Activated CD4-positive, alpha-beta T cell treated with anti-CD3 and anti-CD28 coated beads, Interleukin-2, amount 50 U/mL, for 1 hour (primary cell): ENCODE results near the gene DCTN3.

ENCODE experiments used
- DNase-seq: peaks from one replicate; pipeline ENCODE4 v3.0.0-alpha.2; 2020

The DCTN3 gene

DNA sequence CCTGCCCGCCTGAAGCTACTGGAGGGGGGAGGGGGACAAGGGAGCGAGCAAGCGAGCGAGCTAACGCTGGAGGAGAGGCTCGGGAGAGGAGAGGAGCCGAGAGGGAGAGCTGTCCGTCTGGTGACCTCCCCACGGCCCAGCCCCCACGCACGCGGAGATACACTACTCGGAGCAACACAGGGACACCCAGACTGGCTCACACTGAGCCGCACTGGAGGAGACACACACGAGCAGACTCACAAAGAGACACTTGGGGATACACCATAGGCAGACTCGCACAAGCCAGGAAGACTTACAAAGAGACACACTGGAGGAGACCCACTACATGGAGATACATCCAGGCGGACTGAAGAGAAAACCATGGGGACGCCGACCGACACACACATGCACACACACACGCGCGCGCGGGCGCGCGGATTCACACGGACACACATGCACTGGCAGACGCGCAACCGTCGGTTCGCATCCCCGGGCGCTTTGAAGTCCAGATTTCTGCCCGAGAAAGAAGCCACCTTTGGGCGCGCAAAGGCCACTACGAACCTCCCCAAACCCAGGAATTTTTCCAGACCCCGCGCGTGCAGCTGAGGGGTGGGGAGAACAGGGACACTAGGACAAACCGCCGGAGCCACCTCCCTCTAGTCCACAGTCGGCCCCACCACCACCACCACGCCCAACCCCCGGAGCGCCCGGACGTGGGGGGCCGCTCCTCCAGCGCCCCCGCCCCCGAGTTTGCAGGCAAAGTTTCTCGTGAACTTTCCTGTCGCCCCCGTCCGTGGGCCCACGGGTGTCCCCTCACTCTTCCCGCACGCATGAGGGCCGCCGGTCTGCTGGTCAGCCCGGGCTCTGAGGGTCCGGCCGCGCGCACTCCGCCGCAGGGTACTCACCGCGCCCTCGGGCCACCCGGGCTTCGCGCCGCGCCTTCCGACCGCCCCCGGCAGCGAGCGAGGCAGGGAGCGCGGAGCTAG, 31.3 kb downstream of the DCTN3 start:
- no peak for DNase-seq

DNA sequence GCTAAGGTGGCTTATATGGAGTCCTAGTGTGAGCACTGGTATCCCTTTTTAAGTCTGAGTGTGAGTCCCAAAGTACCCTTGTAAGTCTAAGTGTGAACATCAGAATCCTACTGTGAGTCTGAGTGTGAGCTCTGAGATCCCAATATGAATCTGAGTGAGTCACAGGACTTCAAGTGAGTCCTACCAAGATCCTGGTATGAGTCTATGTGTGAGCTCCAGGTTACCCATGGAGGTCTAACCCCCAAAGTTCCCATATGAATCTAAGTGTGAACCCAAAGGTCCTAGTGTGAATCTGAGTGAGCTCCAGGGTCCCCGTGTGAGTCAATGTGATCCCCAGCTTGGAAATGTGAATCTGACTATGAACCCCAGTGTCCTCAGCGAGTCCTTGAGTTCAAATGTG, 33.0 kb downstream of the DCTN3 start:
- no peak for DNase-seq

DNA sequence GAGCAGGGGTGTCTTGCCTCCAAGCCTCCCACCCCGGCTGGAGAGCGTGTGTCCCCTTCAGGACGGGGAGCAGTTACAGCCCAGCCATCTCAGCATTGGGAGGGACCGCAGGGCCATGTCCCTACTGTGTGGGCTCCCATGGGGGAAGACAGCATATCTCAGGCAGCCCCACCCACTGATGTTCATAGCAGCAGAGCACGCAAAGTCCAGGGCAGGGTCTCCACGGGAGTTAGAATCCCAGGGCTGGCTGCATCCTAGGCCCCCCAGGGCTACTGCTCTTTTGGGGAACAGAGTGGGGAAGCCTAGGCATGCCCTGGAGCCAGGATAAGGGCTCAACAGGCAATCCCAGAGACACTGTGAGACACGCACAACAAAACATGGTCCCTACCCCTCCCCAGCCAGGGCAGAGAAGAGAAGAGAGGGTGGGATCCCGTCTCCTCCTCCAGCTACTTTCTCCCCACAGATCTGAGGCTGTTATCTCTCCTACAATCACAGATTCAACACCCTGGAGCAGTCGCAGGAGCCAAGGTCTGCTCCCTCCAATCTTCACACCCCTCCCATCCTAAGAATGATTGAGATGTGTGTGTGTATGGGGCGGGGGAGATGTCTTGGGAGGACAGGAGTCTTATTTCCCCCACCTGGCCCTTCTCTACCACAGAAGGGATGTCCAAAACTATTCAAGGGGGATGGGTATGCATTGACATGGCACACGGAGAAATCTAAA, 34.2 kb downstream of the DCTN3 start:
- no peak for DNase-seq

DNA sequence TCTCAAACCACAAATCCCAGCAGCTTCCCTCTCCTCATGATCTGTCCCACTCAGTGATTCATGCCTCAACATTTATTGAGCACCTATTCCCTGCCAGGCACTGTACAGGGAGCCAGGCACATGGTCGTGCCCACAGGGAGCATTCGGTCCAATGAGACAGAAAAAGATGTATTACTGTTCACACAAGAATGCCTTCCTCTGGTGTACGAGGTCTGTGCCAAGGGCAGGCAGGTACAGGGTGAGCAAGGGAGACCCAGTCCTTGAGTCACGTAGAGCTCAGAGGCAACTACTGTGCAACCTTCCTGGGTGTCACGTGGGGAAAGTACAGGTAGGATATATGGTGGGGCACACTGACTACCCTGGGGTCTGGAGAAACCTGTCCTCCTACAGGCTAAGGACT, 35.3 kb downstream of the DCTN3 start:
- DNase-seq, result no peak

DNA sequence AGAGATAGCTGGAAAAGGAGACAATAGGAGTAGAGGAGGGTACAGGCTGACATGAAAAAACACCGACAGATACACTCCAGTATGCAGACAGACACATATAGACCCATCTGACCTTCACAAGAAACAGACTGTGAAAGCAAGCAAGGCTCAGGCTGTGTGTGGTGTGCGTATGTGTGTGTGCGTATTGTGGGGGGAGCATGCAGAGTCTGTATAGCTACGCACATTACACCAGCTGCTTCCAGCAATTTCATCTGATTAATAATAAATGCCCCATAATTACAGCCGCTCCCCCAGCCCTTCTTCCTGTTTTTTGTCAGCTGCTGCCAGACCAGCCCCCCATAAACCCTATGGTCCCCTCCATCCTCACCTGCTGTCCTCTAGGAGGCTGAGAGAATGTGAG, 37.5 kb downstream of the DCTN3 start:
- no peak for DNase-seq

DNA sequence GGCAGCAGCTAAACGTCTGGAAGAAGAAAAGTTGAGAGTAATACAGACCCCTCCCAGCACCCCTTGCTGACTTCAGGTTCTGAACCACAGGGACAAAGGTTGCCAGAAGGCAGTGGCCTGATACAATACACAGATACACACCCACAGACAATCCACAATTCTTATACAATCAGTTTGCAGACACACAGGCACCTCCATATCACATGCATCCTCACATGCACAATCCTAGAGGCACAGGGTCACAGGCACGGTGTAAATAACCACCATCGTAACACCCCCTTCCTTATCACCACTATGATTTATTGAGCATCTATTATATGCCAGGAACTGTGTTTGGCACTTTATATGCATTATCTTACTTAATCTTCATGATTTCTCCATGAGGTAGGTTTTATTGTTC, 39.0 kb downstream of the DCTN3 start:
- DNase-seq, result no peak

DNA sequence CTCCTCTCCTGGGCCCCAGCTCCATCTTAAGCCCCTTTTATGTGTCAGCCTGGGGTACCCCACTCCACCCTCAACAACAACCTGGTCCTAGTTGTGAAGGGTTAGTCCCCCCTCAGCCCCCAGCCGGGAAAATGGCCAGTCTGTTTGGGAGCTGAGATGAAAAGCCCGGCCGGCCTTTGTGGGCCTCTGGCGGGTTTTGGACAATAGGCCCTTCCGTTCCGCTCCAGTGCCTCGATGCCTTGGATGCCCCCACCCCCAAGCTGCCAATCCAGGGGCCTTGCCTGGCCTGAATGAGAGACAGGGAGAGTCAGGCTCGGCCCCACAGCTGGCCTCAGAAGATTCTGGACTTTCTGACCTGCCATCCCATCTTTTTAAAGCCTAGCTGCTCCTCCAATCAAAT, 39.9 kb downstream of the DCTN3 start:
- no peak for DNase-seq

DNA sequence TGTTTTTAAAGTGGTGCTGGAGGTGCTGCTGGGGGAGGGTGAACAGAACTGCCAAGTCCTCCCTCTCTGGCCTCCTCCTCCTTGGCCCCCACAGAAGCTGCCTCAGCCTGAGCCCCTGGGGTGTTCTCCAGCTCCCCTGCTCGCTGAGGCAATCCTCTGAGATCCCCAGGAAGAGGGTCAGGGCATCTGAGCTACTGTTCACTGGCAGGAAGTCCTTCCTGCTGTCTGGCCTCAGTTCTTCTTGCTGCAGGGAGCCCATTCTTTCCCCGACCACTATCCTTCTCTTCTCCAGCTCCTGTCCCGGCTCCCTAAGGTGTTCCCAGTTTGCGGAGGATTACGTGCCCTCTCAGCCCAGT, 40.5 kb downstream of the DCTN3 start:
- no peak for DNase-seq

DNA sequence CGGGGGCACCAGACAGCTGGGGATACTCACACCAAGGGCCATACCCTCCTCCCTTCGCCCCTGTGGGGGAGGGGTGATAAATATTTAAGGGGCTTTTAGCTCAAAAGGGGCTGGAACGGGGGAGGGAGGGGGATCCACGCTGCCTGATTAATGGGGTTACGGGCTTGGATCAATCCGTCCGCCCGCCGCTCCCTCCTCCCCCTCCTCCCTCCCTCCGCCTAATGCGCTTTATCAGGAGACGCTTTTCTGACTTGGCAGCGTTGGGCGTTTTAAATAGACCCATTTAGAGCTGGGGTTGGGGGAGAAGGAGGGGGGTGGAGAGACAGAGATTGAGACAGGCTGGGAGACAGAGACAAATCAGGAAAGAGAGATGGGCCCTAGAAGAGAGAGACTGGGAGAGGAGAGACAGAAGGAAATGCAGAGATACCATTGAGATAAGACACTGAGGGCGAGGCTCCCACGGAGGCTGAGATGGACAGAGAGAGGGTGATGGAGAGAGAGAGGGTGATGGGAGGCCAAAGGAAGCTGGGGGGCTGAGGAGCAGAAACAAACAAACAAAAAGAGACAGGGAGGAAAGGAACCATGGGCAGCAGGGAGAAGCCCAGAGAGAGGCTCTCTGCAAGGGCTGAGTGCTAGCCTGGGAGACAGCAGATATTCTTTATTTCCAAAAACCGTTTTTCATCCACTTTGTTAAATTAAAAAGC, 41.0 kb downstream of the DCTN3 start:
- DNase-seq, result no peak

DNA sequence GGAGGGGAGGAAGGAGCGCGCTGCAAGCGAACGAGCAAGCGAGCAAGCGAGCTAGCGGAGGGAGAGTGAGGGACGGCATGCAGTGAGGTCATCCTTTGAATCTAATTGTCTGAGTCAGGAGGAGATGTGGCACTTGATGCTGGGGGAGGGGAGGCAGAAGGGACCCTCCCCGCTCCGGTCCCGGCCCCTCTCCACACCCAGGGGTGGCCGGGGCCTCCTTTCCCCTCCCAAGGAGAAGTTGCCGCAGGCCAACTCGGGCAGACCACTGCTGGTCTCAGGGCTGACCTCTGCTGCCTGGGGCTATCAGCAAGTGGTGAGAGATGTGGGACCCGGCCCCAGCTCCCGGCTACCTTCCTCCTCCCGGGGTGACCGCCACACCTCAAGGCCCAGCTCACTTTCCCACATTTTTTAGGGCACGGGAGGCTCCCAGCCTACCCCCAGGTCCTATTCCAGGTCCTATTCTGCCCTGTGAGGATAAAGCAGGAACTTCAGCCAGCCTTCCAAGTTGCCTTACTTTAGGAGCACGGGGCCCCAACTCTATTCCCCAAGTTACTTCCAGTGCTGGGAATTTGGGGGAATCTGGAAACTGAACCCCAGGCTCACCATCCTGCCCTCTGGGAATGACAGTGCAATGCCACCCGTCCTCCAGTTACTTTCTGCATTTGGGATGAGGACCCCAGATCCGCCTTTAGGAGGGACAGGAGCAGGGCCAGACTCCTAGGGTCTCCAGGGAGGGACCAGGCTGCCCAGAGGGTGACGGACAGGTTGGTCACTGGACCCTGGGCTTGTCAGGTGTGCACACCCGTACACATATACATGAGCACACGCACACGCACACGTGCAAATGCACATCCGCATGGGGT, 41.8 kb downstream of the DCTN3 start:
- no peak for DNase-seq

DNA sequence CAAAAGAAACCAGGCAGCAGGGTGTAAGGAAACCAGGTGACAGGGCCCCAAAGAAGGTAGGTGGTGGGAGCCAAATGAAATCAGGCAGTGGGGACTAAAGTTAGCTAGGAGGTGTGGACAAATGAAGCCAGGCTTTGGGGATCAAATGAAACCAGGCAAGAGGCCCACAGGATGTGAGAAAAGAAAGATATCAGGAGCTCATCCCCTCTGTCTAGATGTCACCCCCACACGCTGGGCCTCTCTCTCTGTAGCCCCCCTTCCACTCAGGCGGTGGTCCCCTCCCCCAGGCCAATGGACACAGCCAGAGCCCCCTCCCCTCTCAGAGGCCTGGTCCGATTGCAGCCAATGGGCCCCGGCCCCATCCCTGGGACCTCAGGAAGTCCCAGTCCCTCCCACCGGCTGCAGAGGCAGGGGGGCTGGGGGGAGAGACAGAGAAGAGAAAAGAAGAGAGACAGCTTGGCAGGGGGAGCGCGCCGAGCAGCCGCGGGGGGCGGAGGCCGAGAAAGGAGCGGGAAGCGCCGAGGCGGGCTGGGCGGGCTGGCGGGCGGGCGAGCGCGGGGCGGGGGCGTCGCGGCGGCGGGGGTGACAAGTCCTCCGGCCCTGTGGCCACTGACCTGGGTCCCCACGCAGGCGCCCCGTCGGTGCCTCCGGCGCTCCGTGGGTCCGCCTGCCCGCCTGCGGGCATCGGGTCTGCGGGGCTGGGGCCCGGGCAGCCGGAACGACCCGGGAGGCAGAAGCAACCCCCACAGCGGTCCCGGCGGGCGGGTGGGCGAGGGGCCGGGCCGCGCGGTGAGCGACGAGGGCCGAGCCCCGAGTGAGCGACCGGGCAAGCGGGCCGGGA, 42.7 kb downstream of the DCTN3 start:
- no peak for DNase-seq

DNA sequence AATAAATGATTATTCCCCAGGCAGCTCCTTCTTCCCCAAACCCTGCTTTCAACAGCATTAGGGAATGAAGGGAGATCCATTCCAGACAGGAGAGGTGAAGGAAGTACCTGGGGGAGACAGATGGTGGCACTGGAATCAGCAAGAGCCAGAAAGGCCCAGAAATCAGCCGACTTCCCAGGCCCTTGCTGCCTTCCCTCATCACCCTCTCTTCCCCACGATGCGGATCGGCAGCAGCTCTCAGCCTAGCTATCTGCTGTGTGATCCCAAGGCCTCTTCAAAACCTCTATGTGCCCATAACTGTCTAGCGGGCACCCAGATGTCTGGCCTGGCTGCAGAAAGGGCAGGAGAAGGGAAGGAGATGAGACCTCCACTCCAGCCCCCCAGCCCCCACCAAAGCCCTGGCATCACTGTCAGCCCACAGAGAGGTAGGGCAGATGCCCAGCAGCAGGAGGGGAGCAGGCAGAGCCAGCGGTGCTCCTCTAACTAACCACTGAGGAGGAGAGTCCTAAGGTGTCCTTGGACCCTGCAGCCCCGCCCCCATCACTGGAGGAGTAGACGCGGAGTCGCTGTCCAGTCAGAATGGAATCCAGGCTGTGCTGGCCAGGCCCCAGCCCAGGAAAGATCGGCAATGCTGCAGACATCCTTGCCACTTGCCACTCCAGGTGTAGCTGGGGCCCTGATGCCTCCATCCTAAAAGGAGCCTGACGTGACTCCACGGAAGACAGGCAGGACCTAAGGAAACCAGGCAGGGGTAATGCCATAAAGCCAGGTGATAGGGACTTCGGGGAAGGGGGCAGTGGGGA, 43.5 kb downstream of the DCTN3 start:
- DNase-seq, result no peak

DNA sequence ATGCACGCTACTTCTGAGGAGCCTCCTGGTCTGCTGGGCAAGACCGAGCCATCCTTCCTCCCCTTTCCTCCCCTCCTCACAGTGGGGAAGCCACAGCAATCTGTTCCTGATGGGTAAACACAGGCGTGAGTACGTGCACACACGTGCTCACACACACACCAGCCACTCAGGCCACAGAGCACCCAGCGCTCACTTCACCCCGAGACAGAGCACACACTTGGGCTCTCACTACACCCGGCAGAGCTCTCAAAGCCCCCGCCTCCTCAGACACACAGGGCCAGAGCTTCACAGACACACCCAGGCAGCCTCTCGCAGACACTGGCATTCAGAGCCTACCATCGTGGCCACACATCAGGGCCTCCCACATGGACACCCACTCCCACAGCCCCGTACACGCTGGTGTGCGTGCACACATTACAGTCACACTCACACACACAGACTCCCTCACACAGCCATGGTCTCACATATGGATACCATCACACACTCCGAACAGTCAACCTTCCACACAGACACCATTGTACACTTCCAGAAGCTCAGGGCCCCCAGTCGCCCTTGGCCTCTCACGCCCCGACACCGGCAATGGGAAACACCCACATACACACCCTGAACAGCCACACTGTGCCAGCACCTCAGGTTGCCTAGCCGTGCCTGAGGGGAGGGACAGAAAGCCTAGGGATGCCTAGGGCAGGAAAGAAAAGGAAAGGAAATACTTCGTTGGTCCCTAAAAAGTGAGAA, 44.3 kb downstream of the DCTN3 start:
- DNase-seq, result no peak

DNA sequence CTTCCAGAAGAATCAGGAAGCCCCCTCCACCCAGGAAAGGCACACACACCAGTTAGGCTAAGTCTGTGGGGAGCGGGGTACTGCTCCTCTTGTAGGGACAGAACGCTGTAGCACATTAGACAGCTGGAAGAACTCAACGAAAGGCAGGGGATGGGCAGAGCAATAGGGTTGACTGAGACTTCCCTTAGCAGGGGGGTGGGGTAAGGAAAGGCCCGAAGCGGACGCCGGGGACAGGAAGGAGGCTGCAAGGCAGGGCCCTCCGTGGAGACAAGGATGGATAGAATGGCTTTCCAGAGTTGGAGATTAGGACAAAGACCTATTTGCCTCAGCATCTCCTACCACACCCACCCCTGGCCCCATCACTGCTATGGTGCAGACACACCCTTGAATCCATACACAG, 45.1 kb downstream of the DCTN3 start:
- DNase-seq, result no peak

DNA sequence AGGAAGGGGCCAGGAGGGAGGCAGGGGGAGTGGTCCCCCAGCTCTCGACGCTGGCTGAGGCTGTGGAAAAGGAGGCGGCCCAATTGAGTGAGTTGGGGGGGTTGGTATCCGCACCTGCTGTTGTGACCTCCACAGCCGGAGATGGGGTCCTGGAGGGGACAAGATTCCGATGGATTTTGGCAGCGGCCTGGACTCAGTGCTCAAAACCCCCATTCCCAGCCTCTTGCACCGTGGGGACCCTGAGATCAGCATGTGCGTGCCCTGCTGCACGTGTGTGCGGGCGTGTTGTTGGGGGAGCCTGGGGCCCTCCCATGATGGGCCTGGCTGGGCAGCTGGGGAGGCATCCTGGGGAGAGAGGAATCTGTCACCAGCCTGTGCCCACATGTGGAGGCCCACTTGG, 45.7 kb downstream of the DCTN3 start:
- no peak for DNase-seq

DNA sequence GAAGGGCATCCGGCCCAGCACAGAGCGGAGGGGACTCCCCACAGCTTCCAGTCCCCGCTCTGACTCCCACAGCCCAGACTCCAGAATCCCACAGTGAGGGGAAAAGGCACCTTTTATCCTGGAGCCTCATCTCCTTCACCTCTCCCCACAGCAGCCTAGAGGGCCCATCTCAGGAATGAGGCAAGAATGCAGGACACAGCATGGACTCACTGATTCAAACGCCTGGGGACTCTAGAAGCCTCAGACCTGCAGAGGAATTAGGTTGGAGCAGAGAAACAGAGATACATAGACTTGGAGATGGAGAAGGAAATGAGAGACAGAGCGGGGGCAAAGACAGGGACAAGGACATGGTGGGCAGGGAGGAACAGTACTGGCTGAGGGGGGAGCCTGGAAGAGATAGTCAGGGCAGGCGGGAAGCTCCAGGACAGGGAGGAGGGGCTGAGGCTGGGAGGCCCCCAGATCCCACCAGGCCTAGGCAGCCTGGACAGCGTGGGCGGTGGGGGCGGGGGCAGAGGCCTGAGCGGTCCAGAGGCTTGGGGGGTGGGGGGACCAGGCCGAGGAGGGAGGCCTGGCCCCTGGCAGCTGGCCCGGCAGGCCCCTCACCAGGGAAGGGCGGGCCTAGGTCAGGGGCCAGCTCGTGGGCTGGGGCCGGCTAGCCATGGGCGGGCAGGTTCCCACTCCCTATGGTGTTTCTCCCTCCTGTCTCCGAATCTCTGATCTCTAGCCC, 46.5 kb downstream of the DCTN3 start:
- DNase-seq, result no peak

DNA sequence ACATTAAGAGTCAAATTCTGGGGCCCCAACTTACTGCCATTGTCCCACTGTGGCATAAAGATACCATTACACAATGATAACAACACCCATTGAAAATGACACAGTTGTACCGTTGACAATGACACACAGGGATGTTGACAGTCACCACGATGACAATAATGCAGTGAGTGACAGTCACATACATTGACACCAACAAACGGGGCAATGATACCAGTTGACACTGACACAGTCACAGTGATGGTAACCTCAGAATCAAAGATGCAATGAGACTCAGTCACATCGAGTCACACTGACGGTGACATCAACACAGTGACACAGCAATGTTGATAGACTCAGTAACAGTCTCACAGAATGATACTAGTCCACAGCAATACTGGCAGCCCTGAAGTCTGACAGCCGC, 47.7 kb downstream of the DCTN3 start:
- DNase-seq, result no peak

DNA sequence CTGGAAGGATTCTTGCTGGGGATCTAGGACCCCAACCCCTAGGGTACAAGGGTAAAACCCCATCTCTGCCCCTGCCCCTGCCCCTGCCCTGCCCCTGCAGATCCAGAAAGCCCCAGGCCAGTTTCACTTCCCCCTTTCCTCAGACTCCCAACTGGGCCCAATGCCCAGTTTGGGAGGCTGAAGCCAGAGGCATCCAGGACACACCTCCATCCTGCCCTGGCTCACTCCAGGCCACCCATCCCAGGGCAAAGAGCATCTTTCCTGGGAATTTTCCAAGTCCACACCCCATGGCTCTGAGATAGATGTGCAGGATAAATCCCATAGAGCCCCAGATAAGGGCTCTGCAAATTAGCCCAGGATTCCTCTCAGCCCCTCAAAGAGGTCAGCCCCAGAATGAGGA, 48.2 kb downstream of the DCTN3 start:
- DNase-seq, result no peak

DNA sequence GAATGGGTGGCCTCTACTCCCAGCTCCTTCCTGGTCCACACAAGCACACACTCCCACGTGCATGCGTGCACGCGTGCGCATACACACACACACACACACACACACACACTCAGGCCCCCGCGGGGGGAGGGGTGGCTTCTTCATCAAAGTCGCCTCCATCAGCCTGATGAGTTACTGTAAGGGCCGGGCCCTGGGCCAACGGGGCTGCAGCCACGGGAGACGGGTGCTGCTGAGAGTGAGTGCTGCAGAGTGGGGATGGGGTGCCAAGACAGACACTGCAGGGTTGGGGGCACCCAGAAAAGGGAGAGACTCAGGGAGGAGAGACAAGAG, 48.8 kb downstream of the DCTN3 start:
- no peak for DNase-seq
